IMR-90 (cell line): ENCODE data around the gene MTREX.

Experiments used
- BHLHE40 ChIP-seq: fragments of 150-350 bp; IDR thresholded peaks from 2 replicates; pipeline ENCODE4 v1.6.1; 2016; ENCODE audit warnings: mild to moderate bottlenecking, low read depth, low read length
- CHD1 ChIP-seq: IDR thresholded peaks from 2 replicates; pipeline ENCODE4 v1.6.1; 2012; ENCODE audit warnings: low read depth, low read length, improper control_type of control experiment
- MXI1 ChIP-seq: IDR thresholded peaks from 2 replicates; pipeline ENCODE4 v1.6.1; 2012; ENCODE audit warnings: low read depth, mild to moderate bottlenecking, low read length, moderate library complexity, borderline replicate concordance
- POLR2A ChIP-seq: IDR thresholded peaks from 2 replicates; pipeline ENCODE4 v1.6.1; 2012; ENCODE audit warnings: mild to moderate bottlenecking, low read depth, low read length
- TF ChIP-seq, protein P1 (sequence below): conservative IDR thresholded peaks from 2 replicates; pipeline ENCODE4 v1.5.1; 2012; ENCODE audit warnings: mild to moderate bottlenecking, low read depth, low read length, improper control_type of control experiment

GRCh38 chr5:55469839-55470238, 162.1 kb downstream of the MTREX start:
- TF ChIP-seq, protein P1, sequence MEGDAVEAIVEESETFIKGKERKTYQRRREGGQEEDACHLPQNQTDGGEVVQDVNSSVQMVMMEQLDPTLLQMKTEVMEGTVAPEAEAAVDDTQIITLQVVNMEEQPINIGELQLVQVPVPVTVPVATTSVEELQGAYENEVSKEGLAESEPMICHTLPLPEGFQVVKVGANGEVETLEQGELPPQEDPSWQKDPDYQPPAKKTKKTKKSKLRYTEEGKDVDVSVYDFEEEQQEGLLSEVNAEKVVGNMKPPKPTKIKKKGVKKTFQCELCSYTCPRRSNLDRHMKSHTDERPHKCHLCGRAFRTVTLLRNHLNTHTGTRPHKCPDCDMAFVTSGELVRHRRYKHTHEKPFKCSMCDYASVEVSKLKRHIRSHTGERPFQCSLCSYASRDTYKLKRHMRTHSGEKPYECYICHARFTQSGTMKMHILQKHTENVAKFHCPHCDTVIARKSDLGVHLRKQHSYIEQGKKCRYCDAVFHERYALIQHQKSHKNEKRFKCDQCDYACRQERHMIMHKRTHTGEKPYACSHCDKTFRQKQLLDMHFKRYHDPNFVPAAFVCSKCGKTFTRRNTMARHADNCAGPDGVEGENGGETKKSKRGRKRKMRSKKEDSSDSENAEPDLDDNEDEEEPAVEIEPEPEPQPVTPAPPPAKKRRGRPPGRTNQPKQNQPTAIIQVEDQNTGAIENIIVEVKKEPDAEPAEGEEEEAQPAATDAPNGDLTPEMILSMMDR = no peak
- TF ChIP-seq CHD1 (no peak), POLR2A (no peak), BHLHE40 (no peak), MXI1 (no peak)
